ENCODE data around the gene NAGLU. TPM values are rescaled to one million over a fixed set of nuclear protein-coding genes. Genes with fewer than 3 reads are reported as not detected.

Gene NAGLU
- total and polyA plus RNA-seq, 2 of the 13 experiments (the other 11 are each of a cell fraction or from before 2014, with no cell fraction given), result 28.2 to 40.1 TPM

DNA sequence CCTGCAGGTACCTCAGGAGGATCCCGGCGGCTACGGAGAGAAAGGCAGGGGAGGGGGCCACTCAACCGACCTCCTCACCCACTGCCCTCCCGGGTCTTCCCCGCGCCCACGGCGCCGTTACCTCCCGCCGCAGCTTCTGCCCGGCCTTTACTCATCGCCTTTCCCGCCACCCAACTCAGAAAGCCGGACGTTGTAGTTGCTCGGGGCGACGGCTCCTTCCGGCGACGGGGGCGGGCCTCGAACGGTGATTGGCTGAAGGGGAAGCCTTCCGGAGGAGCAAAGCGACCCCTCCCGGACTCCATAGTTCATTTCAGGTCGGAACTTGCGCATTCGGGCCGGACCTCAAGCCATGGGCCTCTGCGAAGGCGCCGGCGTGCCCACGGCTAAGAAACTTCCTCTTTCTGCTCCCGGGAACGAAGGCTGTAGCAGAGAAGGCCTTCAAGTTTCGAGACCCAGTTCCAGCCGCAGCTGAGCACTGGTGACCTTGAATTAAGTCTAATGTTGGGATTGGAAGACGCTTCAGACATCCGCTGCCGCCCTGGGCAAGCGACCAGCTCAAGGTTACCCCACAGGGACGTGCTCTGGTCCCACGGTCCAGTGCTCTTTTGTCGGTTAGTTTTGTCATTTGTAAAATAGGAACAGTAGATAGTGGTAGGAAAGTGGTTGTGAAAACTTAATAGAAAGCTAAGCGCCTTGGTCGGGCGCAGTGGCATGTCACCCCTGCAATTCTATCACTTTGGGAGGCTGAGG, 41.7 kb downstream of the NAGLU start, which contains the start of gene PSMC3IP (continued):
- TF ChIP-seq, protein P1, sequence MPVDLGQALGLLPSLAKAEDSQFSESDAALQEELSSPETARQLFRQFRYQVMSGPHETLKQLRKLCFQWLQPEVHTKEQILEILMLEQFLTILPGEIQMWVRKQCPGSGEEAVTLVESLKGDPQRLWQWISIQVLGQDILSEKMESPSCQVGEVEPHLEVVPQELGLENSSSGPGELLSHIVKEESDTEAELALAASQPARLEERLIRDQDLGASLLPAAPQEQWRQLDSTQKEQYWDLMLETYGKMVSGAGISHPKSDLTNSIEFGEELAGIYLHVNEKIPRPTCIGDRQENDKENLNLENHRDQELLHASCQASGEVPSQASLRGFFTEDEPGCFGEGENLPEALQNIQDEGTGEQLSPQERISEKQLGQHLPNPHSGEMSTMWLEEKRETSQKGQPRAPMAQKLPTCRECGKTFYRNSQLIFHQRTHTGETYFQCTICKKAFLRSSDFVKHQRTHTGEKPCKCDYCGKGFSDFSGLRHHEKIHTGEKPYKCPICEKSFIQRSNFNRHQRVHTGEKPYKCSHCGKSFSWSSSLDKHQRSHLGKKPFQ (CRISPR knock-in tag; IDR thresholded peaks at IDR 0.05; ENCODE audit: insufficient replicate concordance), result peak; percentile 84
- TF ChIP-seq ZNF501 (CRISPR knock-in tag; IDR thresholded peaks at IDR 0.05) (peak; percentile 86), TCF7L2 (IDR thresholded peaks at IDR 0.05; ENCODE audit: low read depth, low read length) (no peak), ZBTB1 (CRISPR knock-in tag; IDR thresholded peaks at IDR 0.05; ENCODE audit: borderline replicate concordance) (peak; percentile 76; the same call in 1 of the 2 replicates), NFE2L2 (IDR thresholded peaks at IDR 0.05; ENCODE audit: low read length) (no peak), PHF8 (CRISPR knock-in tag; IDR thresholded peaks at IDR 0.05) (peak; percentile 91), KMT2B (CRISPR knock-in tag; IDR thresholded peaks at IDR 0.05) (peak; percentile 89), ZFP90 (CRISPR knock-in tag; IDR thresholded peaks at IDR 0.05; ENCODE audit: borderline replicate concordance) (peak; percentile 41; the same call in 1 of the 2 replicates), BRD4 (CRISPR knock-in tag; IDR thresholded peaks at IDR 0.05) (no peak), NAIF1 (CRISPR knock-in tag; IDR thresholded peaks at IDR 0.05; ENCODE audit: borderline replicate concordance) (peak; percentile 90), ZNF816 (CRISPR knock-in tag; IDR thresholded peaks at IDR 0.05; ENCODE audit: borderline replicate concordance) (no peak), ZNF75D (CRISPR knock-in tag; IDR thresholded peaks at IDR 0.05; ENCODE audit: borderline replicate concordance) (no peak), ZFP41 (CRISPR knock-in tag; IDR thresholded peaks at IDR 0.05; ENCODE audit: borderline replicate concordance) (no peak; the same call in 1 of the 2 replicates), ETV5 (CRISPR knock-in tag; IDR thresholded peaks at IDR 0.05; ENCODE audit: borderline replicate concordance) (peak; percentile 81), TGIF2 (CRISPR knock-in tag; IDR thresholded peaks at IDR 0.05) (no peak; the same call in none of the 2 replicates), ZNF430 (CRISPR knock-in tag; IDR thresholded peaks at IDR 0.05) (peak; percentile 77; the same call in 1 of the 2 replicates)
- TF ChIP-seq, protein P2, sequence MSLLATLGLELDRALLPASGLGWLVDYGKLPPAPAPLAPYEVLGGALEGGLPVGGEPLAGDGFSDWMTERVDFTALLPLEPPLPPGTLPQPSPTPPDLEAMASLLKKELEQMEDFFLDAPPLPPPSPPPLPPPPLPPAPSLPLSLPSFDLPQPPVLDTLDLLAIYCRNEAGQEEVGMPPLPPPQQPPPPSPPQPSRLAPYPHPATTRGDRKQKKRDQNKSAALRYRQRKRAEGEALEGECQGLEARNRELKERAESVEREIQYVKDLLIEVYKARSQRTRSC (CRISPR knock-in tag; IDR thresholded peaks at IDR 0.05; ENCODE audit: low read depth), result no peak
- TF ChIP-seq, protein P3, sequence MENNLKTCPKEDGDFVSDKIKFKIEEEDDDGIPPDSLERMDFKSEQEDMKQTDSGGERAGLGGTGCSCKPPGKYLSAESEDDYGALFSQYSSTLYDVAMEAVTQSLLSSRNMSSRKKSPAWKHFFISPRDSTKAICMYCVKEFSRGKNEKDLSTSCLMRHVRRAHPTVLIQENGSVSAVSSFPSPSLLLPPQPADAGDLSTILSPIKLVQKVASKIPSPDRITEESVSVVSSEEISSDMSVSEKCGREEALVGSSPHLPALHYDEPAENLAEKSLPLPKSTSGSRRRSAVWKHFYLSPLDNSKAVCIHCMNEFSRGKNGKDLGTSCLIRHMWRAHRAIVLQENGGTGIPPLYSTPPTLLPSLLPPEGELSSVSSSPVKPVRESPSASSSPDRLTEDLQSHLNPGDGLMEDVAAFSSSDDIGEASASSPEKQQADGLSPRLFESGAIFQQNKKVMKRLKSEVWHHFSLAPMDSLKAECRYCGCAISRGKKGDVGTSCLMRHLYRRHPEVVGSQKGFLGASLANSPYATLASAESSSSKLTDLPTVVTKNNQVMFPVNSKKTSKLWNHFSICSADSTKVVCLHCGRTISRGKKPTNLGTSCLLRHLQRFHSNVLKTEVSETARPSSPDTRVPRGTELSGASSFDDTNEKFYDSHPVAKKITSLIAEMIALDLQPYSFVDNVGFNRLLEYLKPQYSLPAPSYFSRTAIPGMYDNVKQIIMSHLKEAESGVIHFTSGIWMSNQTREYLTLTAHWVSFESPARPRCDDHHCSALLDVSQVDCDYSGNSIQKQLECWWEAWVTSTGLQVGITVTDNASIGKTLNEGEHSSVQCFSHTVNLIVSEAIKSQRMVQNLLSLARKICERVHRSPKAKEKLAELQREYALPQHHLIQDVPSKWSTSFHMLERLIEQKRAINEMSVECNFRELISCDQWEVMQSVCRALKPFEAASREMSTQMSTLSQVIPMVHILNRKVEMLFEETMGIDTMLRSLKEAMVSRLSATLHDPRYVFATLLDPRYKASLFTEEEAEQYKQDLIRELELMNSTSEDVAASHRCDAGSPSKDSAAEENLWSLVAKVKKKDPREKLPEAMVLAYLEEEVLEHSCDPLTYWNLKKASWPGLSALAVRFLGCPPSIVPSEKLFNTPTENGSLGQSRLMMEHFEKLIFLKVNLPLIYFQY (CRISPR knock-in tag; IDR thresholded peaks at IDR 0.05; ENCODE audit: borderline replicate concordance), result peak; percentile 100
- TF ChIP-seq, protein P4, sequence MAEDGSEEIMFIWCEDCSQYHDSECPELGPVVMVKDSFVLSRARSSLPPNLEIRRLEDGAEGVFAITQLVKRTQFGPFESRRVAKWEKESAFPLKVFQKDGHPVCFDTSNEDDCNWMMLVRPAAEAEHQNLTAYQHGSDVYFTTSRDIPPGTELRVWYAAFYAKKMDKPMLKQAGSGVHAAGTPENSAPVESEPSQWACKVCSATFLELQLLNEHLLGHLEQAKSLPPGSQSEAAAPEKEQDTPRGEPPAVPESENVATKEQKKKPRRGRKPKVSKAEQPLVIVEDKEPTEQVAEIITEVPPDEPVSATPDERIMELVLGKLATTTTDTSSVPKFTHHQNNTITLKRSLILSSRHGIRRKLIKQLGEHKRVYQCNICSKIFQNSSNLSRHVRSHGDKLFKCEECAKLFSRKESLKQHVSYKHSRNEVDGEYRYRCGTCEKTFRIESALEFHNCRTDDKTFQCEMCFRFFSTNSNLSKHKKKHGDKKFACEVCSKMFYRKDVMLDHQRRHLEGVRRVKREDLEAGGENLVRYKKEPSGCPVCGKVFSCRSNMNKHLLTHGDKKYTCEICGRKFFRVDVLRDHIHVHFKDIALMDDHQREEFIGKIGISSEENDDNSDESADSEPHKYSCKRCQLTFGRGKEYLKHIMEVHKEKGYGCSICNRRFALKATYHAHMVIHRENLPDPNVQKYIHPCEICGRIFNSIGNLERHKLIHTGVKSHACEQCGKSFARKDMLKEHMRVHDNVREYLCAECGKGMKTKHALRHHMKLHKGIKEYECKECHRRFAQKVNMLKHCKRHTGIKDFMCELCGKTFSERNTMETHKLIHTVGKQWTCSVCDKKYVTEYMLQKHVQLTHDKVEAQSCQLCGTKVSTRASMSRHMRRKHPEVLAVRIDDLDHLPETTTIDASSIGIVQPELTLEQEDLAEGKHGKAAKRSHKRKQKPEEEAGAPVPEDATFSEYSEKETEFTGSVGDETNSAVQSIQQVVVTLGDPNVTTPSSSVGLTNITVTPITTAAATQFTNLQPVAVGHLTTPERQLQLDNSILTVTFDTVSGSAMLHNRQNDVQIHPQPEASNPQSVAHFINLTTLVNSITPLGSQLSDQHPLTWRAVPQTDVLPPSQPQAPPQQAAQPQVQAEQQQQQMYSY (CRISPR knock-in tag; IDR thresholded peaks at IDR 0.05), result 0 out of 2 replicates have a peak, but pooled peaks have one; percentile 57

Measured in HepG2 (cell line).